ENCODE measurements around the gene CST9. TPM values are rescaled to one million over a fixed set of nuclear protein-coding genes. Genes with fewer than 3 reads are reported as not detected.

Gene CST9
- polyA plus RNA-seq, 2 of the 4 experiments (the other 2 are of a cell fraction) = not detected

- Histone ChIP-seq H3K27ac (no peak overlapping the region), H3K4me2 (no peak overlapping the region), H3K4me1 (peaks cover 27% of the 10 kb centered on the region), H3K4me3 (no peak overlapping the region), H3K9me3 (0 out of 3 replicates have a peak, but pooled peaks cover 5% of the 10 kb centered on the region)
- 91% methylated on average over 4 of the region's 4 CpGs for WGBS (ENCODE audit: missing lambda C conversion rate)
- no peak for ATAC-seq
- no peak for TF ChIP-seq BHLHE40 (IDR thresholded peaks at IDR 0.05; ENCODE audit: low read depth, low read length)
- no peak for TF ChIP-seq KDM5A (IDR thresholded peaks at IDR 0.05)
- no peak for TF ChIP-seq HDAC2 (IDR thresholded peaks at IDR 0.05)
- TF ChIP-seq CBX8 (IDR thresholded peaks at IDR 0.05) = no peak
- TF ChIP-seq CHD4 (IDR thresholded peaks at IDR 0.05; ENCODE audit: borderline replicate concordance) = no peak
- TF ChIP-seq CBX2 (IDR thresholded peaks at IDR 0.05; ENCODE audit: borderline replicate concordance, low read depth) = no peak
- TF ChIP-seq POLR2A (IDR thresholded peaks at IDR 0.05; ENCODE audit: low read length) = no peak
- TF ChIP-seq NR3C1 (IDR thresholded peaks at IDR 0.05) = no peak
- no peak for DNase-seq (ENCODE audit: low read depth in 1 of 2, low spot score in 1 of 2)
- FAIRE-seq = no peak
- ChIA-PET POLR2A (no interaction called here), CTCF (interaction anchor here (2.1 kb wide), 1 partner anchor 24 kb away, joined by 9 read pairs; no protein-coding TSS in a partner anchor)
These were observed 24.7 kb upstream of the CST9 start for GRCh38 chr20:23630392-23630849.

- DNase-seq (ENCODE audit: low read depth in 1 of 2, low spot score in 1 of 2) (no peak), FAIRE-seq (no peak), ATAC-seq (peak in 1 of 2 experiments; percentile 6; a peak in 2 of 6 replicates)
- peak overlapping the region in 1 of 2 experiments; percentile 58; a peak in 3 of 6 replicates for H3K27ac ChIP-seq
- POLR2A ChIA-PET = interaction anchor here (1.2 kb wide), 1 partner anchor 8 kb away, joined by 12 read pairs; the partner anchor contains the start of gene CST3
- peaks cover 27% of the 10 kb centered on the region for H3K4me1 ChIP-seq
- 86% methylated on average over 12 of the region's 12 CpGs for WGBS (ENCODE audit: missing lambda C conversion rate)
- no peak overlapping the region for H3K4me3 ChIP-seq
- H3K9me3 ChIP-seq = 0 out of 3 replicates have a peak, but pooled peaks cover 5% of the 10 kb centered on the region
- TF ChIP-seq JUN (IDR thresholded peaks at IDR 0.05) (no peak), POLR2A (IDR thresholded peaks at IDR 0.05; ENCODE audit: low read length) (no peak), TFCP2L1 (CRISPR knock-in tag; IDR thresholded peaks at IDR 0.05) (no peak), ZFP36 (IDR thresholded peaks at IDR 0.05; ENCODE audit: borderline replicate concordance, partially characterized antibody) (no peak), FOSB (CRISPR knock-in tag; IDR thresholded peaks at IDR 0.05) (no peak), NFE2L2 (conservative IDR thresholded peaks at IDR 0.05; ENCODE audit: low read length) (no peak), CHD2 (IDR thresholded peaks at IDR 0.05; ENCODE audit: low read length, partially characterized antibody) (no peak), HOXA7 (CRISPR knock-in tag; IDR thresholded peaks at IDR 0.05) (no peak), GATA3 (IDR thresholded peaks at IDR 0.05; ENCODE audit: borderline replicate concordance) (no peak), ATOH8 (CRISPR knock-in tag; IDR thresholded peaks at IDR 0.05; ENCODE audit: low read depth) (no peak), MAFK (IDR thresholded peaks at IDR 0.05; ENCODE audit: partially characterized antibody) (no peak), HEYL (CRISPR knock-in tag; IDR thresholded peaks at IDR 0.05) (no peak), ELK1 (IDR thresholded peaks at IDR 0.05; ENCODE audit: low read depth, low read length) (no peak), FOSL2 (IDR thresholded peaks at IDR 0.05) (no peak), FOSL2 (CRISPR knock-in tag; IDR thresholded peaks at IDR 0.05) (no peak), HOXB5 (CRISPR knock-in tag; IDR thresholded peaks at IDR 0.05) (no peak), SREBF2 (IDR thresholded peaks at IDR 0.05) (no peak), PHF8 (IDR thresholded peaks at IDR 0.05; ENCODE audit: borderline replicate concordance, low read depth) (no peak), EHF (CRISPR knock-in tag; IDR thresholded peaks at IDR 0.05) (no peak), RAD21 (conservative IDR thresholded peaks at IDR 0.05 in 1 of 2, IDR thresholded peaks at IDR 0.05 in 1 of 2) (no peak), KDM5A (IDR thresholded peaks at IDR 0.05) (no peak)
- CTCF ChIA-PET = interaction anchor here (2.1 kb wide), 1 partner anchor 23 kb away, joined by 9 read pairs; no protein-coding TSS in a partner anchor
- peak overlapping the region; percentile 36 for H3K4me2 ChIP-seq
These were observed 24.1 kb upstream of the CST9 start for GRCh38 chr20:23629542-23630391.

Measured in A549 (cell line).